Brain pericyte (primary cell): ENCODE measurements around the gene WDR26.
"Not testable (repeated sequence)": the region's sequence is repeated elsewhere in the genome, so short reads cannot be mapped to it uniquely, and the experiment has no call there.

ENCODE experiments used
- DNase-seq: peaks from one replicate; pipeline ENCODE4 v3.0.0-alpha.2; 2012; ENCODE audit warnings: low read depth, low spot score

Gene WDR26

GRCh38 chr1:224352436-224353085 lies 82.0 kb downstream of the WDR26 start:
- not testable (repeated sequence) for DNase-seq

- DNase-seq = not testable (repeated sequence)
Measured at GRCh38 chr1:224349716-224350115, 84.9 kb downstream of the WDR26 start.

GRCh38 chr1:224348137-224348536 lies 86.5 kb downstream of the WDR26 start:
- DNase-seq = no peak

DNA sequence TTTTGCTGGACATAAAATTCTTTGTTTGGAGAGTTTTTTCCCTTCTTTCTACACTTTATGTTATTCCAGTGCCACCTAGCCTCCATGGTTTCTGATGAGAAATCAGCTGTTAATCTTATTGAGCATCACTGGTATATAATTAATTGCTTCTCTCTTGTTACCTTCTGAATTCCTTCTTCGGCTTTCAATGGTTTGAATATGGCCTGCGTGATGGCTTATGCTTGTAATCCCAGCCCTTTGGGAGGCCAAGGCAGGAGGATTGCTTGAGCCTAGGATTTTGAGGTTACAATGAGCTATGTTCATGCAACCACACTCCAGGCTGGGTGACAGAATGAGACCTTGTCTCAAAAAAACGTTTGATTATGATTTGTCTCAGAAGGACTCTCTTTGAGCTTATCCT lies 90.9 kb downstream of the WDR26 start:
- DNase-seq = no peak

DNA sequence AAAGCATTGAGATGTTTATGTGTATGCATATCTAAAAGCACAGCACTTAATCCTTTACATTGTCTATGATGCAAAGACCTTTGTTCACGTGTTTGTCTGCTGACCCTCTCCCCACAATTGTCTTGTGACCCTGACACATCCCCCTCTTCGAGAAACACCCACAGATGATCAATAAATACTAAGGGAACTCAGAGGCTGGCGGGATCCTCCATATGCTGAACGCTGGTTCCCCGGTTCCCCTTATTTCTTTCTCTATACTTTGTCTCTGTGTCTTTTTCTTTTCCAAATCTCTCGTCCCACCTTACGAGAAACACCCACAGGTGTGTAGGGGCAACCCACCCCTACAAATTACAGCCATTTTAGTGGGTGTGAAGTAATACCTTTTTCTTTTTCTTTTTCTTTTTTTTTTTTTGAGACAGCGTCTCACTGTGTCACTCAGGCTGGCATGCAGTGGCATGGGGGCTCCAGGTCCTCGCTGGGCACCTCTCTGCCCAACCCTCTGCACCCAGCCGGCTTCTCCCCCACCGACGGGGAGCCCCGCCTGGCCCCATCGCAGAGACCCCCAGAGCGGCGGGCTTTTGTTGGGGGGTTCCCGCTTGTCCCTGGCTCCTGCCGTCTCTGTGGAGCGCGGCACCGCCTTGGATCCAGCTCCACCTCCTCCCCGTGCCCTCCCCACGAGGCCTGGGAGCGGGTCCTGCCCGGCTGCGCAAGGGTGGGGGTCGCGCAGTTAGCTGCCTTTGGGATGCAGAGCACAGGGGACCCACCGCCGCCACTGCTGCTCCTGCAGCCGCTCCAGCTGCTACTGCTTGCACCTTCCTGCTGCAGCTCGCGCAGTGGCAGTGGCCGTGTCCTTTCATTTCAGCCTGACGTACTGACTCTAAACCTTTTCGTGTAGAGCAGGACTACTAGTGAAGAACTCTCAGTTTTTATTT lies 93.9 kb downstream of the WDR26 start:
- DNase-seq = not testable (repeated sequence)

GRCh38 chr1:224339442-224340033 lies 95.1 kb downstream of the WDR26 start:
- DNase-seq = no peak

DNA sequence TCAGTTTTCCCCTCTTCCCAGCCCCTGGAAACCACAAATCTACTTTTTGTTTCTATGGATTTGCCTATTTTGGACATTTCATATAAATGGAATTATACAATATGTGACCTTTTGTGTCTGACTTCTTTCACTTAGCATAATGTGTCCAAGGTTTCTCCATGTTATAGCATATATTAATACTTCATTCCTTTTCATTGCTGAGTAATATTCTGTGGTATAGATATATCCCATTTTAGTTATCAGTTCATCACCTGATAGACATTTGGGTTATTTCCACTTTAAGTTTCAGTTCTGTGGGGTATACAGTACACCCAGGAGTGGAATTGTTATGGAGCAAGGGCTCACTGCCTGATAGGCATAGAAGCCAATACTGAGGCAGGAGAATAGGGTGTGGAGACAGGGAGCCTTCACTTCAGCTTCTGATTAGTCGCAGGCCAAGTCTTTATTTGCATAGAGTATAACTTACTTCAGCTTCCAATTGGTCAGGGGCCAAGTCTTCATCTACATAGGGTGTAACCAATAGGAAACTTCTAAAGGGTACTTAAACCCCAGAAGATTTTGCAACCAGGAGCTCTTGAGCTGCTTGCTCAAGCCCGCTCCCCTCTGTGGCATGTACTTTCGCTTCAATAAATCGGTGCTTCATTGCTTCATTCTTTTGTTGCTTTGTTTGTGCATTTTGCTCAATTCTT lies 96.3 kb downstream of the WDR26 start:
- no peak for DNase-seq
